ENCODE measurements around the gene GLI3. TPM values are rescaled to one million over a fixed set of nuclear protein-coding genes. Genes with fewer than 3 reads are reported as not detected.

Gene GLI3
- total and polyA plus RNA-seq, 2 donors (not counting 1 experiment from before 2014, with no cell fraction given): 6.4 to 6.5 TPM

DNA sequence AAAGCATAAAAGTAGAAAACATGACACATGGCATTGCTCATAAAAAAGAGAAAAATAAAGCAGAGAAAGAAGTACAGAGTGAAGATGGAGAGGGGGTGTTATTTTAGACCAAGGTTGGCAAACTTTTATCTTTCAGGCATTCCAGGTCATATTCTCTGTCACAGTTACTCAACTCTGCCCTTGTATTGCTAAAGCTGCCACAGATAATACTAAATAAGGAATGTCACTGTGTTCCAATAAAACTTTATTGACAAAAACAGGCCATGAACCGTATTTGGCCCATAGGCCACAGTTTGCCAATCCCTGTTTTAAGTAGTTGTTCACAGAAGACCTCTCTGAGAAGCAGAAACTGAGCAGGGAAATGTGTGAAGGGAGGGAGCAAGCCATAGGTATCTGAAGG lies 167.4 kb downstream of the GLI3 start:
- Histone ChIP-seq H3K79me2 (ENCODE audit: control insufficient read depth, insufficient read depth, low read length) (no peaks in the 10 kb centered on the region), H2AFZ (ENCODE audit: low read length) (no peak overlapping the region), H3K4me3 (replicated peaks in 1 of 4; ENCODE audit: control extremely low read depth in 1 of 4, insufficient read depth in 1 of 4, low read depth in 3 of 4, low read length in 4 of 4) (no peak overlapping the region), H3K4me2 (ENCODE audit: extremely low read depth, insufficient read depth, low read length) (no peak overlapping the region), H3K4me1 (ENCODE audit: control insufficient read depth, extremely low read depth, insufficient read depth, low read length) (peaks cover 2% of the 10 kb centered on the region), H3K9me3 (ENCODE audit: control insufficient read depth, insufficient read depth, low read depth, low read length) (no peaks in the 10 kb centered on the region), H3K36me3 (ENCODE audit: control insufficient read depth, insufficient read depth, low read length) (no peaks in the 10 kb centered on the region), H3K27me3 (ENCODE audit: control insufficient read depth, insufficient read depth, low read length) (no peaks in the 10 kb centered on the region), H3K27ac (ENCODE audit: insufficient read depth, low read length) (no peak overlapping the region), H4K20me1 (ENCODE audit: control insufficient read depth, extremely low read depth, insufficient read depth, low read length) (no peaks in the 10 kb centered on the region), H3K9ac (ENCODE audit: insufficient read depth, low read length) (no peak overlapping the region)
- DNase-seq (ENCODE audit: low read depth in 2 of 2): no peak
- TF ChIP-seq, protein P1, sequence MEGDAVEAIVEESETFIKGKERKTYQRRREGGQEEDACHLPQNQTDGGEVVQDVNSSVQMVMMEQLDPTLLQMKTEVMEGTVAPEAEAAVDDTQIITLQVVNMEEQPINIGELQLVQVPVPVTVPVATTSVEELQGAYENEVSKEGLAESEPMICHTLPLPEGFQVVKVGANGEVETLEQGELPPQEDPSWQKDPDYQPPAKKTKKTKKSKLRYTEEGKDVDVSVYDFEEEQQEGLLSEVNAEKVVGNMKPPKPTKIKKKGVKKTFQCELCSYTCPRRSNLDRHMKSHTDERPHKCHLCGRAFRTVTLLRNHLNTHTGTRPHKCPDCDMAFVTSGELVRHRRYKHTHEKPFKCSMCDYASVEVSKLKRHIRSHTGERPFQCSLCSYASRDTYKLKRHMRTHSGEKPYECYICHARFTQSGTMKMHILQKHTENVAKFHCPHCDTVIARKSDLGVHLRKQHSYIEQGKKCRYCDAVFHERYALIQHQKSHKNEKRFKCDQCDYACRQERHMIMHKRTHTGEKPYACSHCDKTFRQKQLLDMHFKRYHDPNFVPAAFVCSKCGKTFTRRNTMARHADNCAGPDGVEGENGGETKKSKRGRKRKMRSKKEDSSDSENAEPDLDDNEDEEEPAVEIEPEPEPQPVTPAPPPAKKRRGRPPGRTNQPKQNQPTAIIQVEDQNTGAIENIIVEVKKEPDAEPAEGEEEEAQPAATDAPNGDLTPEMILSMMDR (conservative IDR thresholded peaks at IDR 0.05 in 1 of 2, IDR thresholded peaks at IDR 0.05 in 1 of 2; ENCODE audit: low read depth in 1 of 2, low read length in 2 of 2): no peak
- no peak for TF ChIP-seq EZH2 (IDR thresholded peaks at IDR 0.05; ENCODE audit: low read length, missing control alignments)

DNA sequence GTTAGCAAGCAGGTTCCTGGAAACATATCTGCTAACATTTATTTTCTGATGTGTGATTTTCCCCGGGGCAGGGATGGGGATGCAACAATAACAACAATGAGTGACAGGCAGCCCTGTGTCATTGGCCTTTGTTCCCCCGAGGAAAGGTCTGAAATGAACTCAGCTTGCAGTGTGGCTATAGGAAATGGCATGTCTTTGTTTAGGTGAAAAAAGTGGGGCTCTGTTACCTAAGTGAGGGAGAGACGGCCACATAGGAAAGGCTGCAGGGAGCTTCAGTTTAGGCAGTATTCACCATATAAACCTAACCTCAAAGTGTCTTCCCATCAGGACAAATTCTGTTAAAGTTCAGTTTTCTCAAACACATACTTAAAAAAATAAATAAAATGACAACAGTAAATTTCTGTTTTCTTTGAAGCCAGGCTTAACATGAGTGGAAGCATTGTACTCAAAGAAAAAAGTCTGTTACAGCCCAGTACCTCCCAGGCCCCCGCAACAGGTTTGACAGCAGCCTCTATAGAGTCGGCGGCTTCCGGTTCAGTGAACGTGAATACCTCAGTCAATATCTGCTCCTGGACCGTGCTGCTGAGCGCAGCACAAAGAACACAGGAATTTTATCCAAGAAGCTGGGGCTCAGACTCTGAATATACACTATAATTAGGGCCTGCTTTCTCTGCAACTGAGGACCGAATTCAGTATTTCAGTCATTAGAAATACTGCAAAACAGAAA lies 168.3 kb downstream of the GLI3 start:
- H3K4me3 ChIP-seq (replicated peaks in 1 of 4; ENCODE audit: control extremely low read depth in 1 of 4, insufficient read depth in 1 of 4, low read depth in 3 of 4, low read length in 4 of 4): no peak overlapping the region
- no peaks in the 10 kb centered on the region for H3K9me3 ChIP-seq (ENCODE audit: control insufficient read depth, insufficient read depth, low read depth, low read length)
- H3K9ac ChIP-seq (ENCODE audit: insufficient read depth, low read length): no peak overlapping the region
- TF ChIP-seq, protein P1 (conservative IDR thresholded peaks at IDR 0.05 in 1 of 2, IDR thresholded peaks at IDR 0.05 in 1 of 2; ENCODE audit: low read depth in 1 of 2, low read length in 2 of 2): no peak
- TF ChIP-seq EZH2 (IDR thresholded peaks at IDR 0.05; ENCODE audit: low read length, missing control alignments): no peak
- no peak overlapping the region for H3K27ac ChIP-seq (ENCODE audit: insufficient read depth, low read length)
- no peak overlapping the region for H2AFZ ChIP-seq (ENCODE audit: low read length)
- no peaks in the 10 kb centered on the region for H3K79me2 ChIP-seq (ENCODE audit: control insufficient read depth, insufficient read depth, low read length)
- DNase-seq (ENCODE audit: low read depth in 2 of 2): no peak
- H3K4me1 ChIP-seq (ENCODE audit: control insufficient read depth, extremely low read depth, insufficient read depth, low read length): peaks cover 2% of the 10 kb centered on the region
- H4K20me1 ChIP-seq (ENCODE audit: control insufficient read depth, extremely low read depth, insufficient read depth, low read length): no peaks in the 10 kb centered on the region
- H3K27me3 ChIP-seq (ENCODE audit: control insufficient read depth, insufficient read depth, low read length): no peaks in the 10 kb centered on the region
- no peaks in the 10 kb centered on the region for H3K36me3 ChIP-seq (ENCODE audit: control insufficient read depth, insufficient read depth, low read length)
- no peak overlapping the region for H3K4me2 ChIP-seq (ENCODE audit: extremely low read depth, insufficient read depth, low read length)

DNA sequence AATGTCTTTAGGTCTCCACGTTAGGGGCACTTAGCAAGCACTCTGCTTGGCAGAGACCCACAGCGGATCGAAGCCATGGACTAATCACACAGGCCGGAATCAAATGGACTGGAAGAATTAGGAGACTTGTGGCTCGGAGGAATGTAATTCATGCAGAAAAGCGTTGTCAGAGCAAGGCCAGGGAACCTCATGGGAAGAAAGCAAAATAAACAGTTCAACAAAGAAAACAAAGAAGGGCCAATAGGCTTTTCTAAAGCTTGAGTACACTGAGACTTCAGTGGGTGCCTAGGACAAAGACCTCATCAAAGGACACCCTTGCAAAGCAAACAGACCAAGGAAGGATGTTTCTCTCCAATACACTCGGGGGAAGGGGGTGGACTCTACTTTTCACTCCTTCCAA lies 171.1 kb downstream of the GLI3 start:
- Histone ChIP-seq H3K27ac (ENCODE audit: insufficient read depth, low read length) (no peak overlapping the region), H3K36me3 (ENCODE audit: control insufficient read depth, insufficient read depth, low read length) (no peaks in the 10 kb centered on the region), H3K27me3 (ENCODE audit: control insufficient read depth, insufficient read depth, low read length) (no peaks in the 10 kb centered on the region), H3K79me2 (ENCODE audit: control insufficient read depth, insufficient read depth, low read length) (no peaks in the 10 kb centered on the region), H3K4me2 (ENCODE audit: extremely low read depth, insufficient read depth, low read length) (no peak overlapping the region), H3K4me1 (ENCODE audit: control insufficient read depth, extremely low read depth, insufficient read depth, low read length) (peaks cover 2% of the 10 kb centered on the region), H3K9me3 (ENCODE audit: control insufficient read depth, insufficient read depth, low read depth, low read length) (no peaks in the 10 kb centered on the region), H4K20me1 (ENCODE audit: control insufficient read depth, extremely low read depth, insufficient read depth, low read length) (no peaks in the 10 kb centered on the region), H3K9ac (ENCODE audit: insufficient read depth, low read length) (no peak overlapping the region), H3K4me3 (replicated peaks in 1 of 4; ENCODE audit: control extremely low read depth in 1 of 4, insufficient read depth in 1 of 4, low read depth in 3 of 4, low read length in 4 of 4) (no peak overlapping the region), H2AFZ (ENCODE audit: low read length) (no peak overlapping the region)
- TF ChIP-seq, protein P1 (conservative IDR thresholded peaks at IDR 0.05 in 1 of 2, IDR thresholded peaks at IDR 0.05 in 1 of 2; ENCODE audit: low read depth in 1 of 2, low read length in 2 of 2): no peak
- TF ChIP-seq EZH2 (IDR thresholded peaks at IDR 0.05; ENCODE audit: low read length, missing control alignments): no peak
- DNase-seq (ENCODE audit: low read depth in 2 of 2): peak; percentile 59 to 88

Data from fibroblast of lung (primary cell).